Aorta (tissue), 5 donors: ENCODE measurements around the gene TSC22D3. TPM values are rescaled to one million over a fixed set of nuclear protein-coding genes. Genes with fewer than 3 reads are reported as not detected.

Experiments used
- ATAC-seq: fragments of 200-7000 bp; cut with Tn5 transposase; one replicate; pipeline ENCODE4 v1.9.1; 2022; ENCODE audit warnings: moderate library complexity; ENCODE audit not compliant: low FRiP score
- DNase-seq, 2 donors: peaks; one replicate each; pipeline ENCODE4 v3.0.0-alpha.2; 2020
- H3K27ac ChIP-seq, 2 donors: one replicate each; pipeline ENCODE4 v1.5.1; 2013; ENCODE audit warnings: low read length in 2 of 2, mild to moderate bottlenecking in 2 of 2, moderate library complexity in 2 of 2, control low read depth in 1 of 2, inconsistent platforms in 1 of 2, low read depth in 1 of 2
- H3K27me3 ChIP-seq, 2 donors: one replicate each; pipeline ENCODE4 v1.6.1; 2013; ENCODE audit warnings: control low read depth in 1 of 2, low read length in 1 of 2, mild to moderate bottlenecking in 1 of 2, moderate library complexity in 1 of 2; ENCODE audit not compliant: insufficient read depth in 2 of 2, control insufficient read depth in 1 of 2
- H3K36me3 ChIP-seq, 2 donors: one replicate each; pipeline ENCODE4 v1.6.1; 2013; ENCODE audit warnings: control low read depth in 1 of 2, low read length in 1 of 2, mild to moderate bottlenecking in 1 of 2; ENCODE audit not compliant: insufficient read depth in 2 of 2, control insufficient read depth in 1 of 2
- H3K4me1 ChIP-seq, 2 donors: one replicate each; pipeline ENCODE4 v1.6.1; 2013; ENCODE audit warnings: low read length in 2 of 2, control low read depth in 1 of 2, mild to moderate bottlenecking in 1 of 2, moderate library complexity in 1 of 2; ENCODE audit not compliant: insufficient read depth in 2 of 2, control insufficient read depth in 1 of 2
- H3K4me3 ChIP-seq, 2 donors: one replicate each; pipeline ENCODE4 v1.5.1; 2013; ENCODE audit warnings: low read length in 2 of 2, control low read depth in 1 of 2, mild to moderate bottlenecking in 1 of 2
- H3K9me3 ChIP-seq: one replicate; pipeline ENCODE4 v1.6.1; 2013; ENCODE audit warnings: mild to moderate bottlenecking, low read length; ENCODE audit not compliant: control insufficient read depth
- WGBS, 2 donors: extraction: QIAGEN DNeasy Blood & Tissue Kit; methylation state at CpG; one replicate each; pipeline ENCODE4 v1.1.7; 2013; 5-methylcytosine and 5-hydroxymethylcytosine counted together
- intact Hi-C, 2 donors: fragments of 100-400 bp; cut with DNase I; formaldehyde crosslinking; loops; one replicate each; pipeline versions ENCODE4 v1.14.2 to v1.15.0; 2022
- polyA plus RNA-seq, 2 donors: library from polyadenylated mRNA; stranded (reverse); fragments of 200-250 nt; gene quantifications; one replicate each; pipeline ENCODE4 v1.2.3, GENCODE V29; 2013
- total RNA-seq, 2 donors: library from RNA; stranded (reverse); fragmentation: NEBNext Ultra II Directional; extraction: Animal tissue kit (Norgen Biotek cat#: 25700); gene quantifications; one replicate each; pipeline ENCODE4 v1.2.1, GENCODE V29; 2021
- donor health status: healthy with polysubstance abuse.
- donor health status: Bipolar disorder and iron deficiency.
- donor health status: DM: no; HTN: no; CAD: no.
- donor health status: DM: no; HTN: no; CAD: no.
- donor health status: DM: yes; HTN: yes; CAD: no.

The TSC22D3 gene
- total and polyA plus RNA-seq, 4 donors: 92.1 to 277 (median 246) TPM

DNA sequence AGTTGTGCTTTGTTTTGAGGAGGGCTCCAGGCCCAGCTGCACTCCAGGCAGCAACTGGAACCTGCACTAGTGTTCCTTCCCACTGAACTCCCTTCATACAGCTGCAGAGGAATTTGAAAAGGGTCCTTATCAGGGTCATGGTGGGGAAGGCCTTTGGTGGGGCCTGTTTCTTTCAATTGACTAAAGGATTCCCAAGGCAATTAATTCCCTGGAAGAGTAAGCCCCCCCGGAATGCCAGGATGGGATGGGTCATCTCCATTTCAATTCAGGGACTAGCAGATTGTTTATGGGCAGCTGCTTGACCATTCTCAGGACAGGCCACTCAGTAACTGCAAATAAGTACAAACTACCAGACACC, 45.3 kb downstream of the TSC22D3 start:
- DNase-seq: peak in 1 of 2 donors; percentile 24
- no peak overlapping the region for H3K4me3 ChIP-seq
- H3K4me1 ChIP-seq: peaks cover 0 to 5% of the 10 kb centered on the region in 2 donors
- WGBS, 2 donors: 63 to 76% methylated on average over 1 of the region's 1 CpG
- no peaks in the 10 kb centered on the region for H3K9me3 ChIP-seq
- H3K36me3 ChIP-seq: no peaks in the 10 kb centered on the region
- H3K27ac ChIP-seq: peak overlapping the region in 1 of 2 donors; percentile 80
- no peaks in the 10 kb centered on the region for H3K27me3 ChIP-seq
- intact Hi-C loops: no loop called here
- ATAC-seq: no peak

- Histone ChIP-seq H3K4me1 (peaks cover 0 to 5% of the 10 kb centered on the region in 2 donors), H3K36me3 (no peaks in the 10 kb centered on the region), H3K9me3 (no peaks in the 10 kb centered on the region), H3K27me3 (no peaks in the 10 kb centered on the region), H3K27ac (peak overlapping the region in 1 of 2 donors; percentile 80), H3K4me3 (no peak overlapping the region)
- no peak for ATAC-seq
- DNase-seq: peak in 1 of 2 donors; percentile 72
- WGBS, 2 donors: 40 to 51% methylated on average over 8 of the region's 8 CpGs
- intact Hi-C loops: no loop called here
Measured at GRCh38 chrX:107729558-107730297, 45.9 kb downstream of the TSC22D3 start.

GRCh38 chrX:107728371-107729099, 47.1 kb downstream of the TSC22D3 start:
- peaks cover 0 to 5% of the 10 kb centered on the region in 2 donors for H3K4me1 ChIP-seq
- intact Hi-C loops: no loop called here

DNA sequence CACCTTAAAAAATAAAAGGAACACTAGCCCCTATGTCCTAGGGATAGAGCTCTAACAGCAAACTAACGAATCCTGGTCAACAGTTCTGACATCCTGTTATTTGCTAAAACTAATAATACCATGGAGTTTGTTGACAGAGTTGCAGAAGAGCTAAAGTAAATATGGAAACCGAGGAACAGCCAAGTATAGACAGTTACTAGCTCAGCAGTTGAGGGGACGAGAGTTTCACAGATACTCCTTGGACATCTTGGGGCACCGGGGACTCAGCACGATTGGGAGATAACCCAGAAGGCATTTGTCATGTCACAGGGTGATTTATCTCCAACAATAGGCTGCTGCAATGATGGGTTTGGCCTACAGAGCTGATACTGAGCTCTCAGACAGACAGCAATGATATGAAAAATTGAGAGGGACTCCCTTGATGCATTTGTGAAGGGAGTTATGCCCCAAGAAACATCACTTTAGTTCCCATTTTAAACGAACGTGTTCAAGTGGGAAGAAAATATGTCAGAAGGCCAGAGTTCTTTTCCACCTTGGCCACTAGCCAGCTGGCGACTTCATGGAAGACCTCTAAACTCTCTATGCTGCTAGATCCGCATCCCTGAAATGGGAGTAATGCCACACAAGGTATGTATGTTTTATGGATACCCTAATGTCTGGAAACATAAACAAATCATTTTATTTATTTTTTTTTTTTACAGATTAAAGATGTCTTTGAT, 48.6 kb downstream of the TSC22D3 start:
- DNase-seq (peak in 1 of 2 donors; percentile 60), ATAC-seq (no peak)
- 60 to 62% methylated on average over 9 of the region's 9 CpGs for WGBS, 2 donors
- Histone ChIP-seq H3K9me3 (no peaks in the 10 kb centered on the region), H3K36me3 (no peaks in the 10 kb centered on the region), H3K27me3 (no peaks in the 10 kb centered on the region), H3K4me1 (peaks cover 0 to 5% of the 10 kb centered on the region in 2 donors), H3K27ac (no peak overlapping the region), H3K4me3 (no peak overlapping the region)
- intact Hi-C loops: no loop called here

More at GRCh38 chrX:107728371-107729099, 47.1 kb downstream of the TSC22D3 start:
- no peaks in the 10 kb centered on the region for H3K36me3 ChIP-seq
- H3K4me3 ChIP-seq: no peak overlapping the region
- no peaks in the 10 kb centered on the region for H3K9me3 ChIP-seq
- ATAC-seq: no peak
- WGBS, 2 donors: 61 to 62% methylated on average over 4 of the region's 4 CpGs
- H3K27me3 ChIP-seq: no peaks in the 10 kb centered on the region
- peak overlapping the region in 1 of 2 donors; percentile 80 for H3K27ac ChIP-seq
- peak in 1 of 2 donors; percentile 30 for DNase-seq

- ATAC-seq: no peak
- Histone ChIP-seq H3K4me3 (no peak overlapping the region), H3K4me1 (peaks cover 0 to 5% of the 10 kb centered on the region in 2 donors), H3K9me3 (no peaks in the 10 kb centered on the region), H3K27me3 (no peaks in the 10 kb centered on the region), H3K27ac (no peak overlapping the region), H3K36me3 (no peaks in the 10 kb centered on the region)
- peak in 1 of 2 donors; percentile 6 for DNase-seq
- 78 to 92% methylated on average over 9 of the region's 9 CpGs for WGBS, 2 donors
- intact Hi-C loops: no loop called here
Measured at GRCh38 chrX:107725761-107726555, 49.6 kb downstream of the TSC22D3 start.

DNA sequence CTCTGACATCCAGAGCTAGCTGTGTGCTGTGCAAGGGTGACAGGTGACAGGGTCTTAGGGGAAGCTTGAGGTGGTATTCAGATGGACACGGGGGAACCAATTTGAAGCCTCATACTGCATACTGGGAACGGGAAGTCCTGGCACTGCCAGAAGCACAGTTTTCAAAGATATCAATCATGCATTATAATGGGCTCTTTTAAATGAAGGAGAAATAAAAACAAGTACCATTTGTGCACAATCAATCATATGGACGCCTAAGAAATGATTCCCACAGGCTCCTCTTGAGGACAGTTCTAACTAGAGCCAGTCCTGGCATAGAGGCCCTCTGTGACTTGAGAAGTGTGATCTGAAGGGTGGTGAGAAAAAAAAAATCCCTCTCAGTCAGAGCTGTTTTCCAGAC, 50.9 kb downstream of the TSC22D3 start:
- Histone ChIP-seq H3K27ac (no peak overlapping the region), H3K9me3 (no peaks in the 10 kb centered on the region), H3K27me3 (no peaks in the 10 kb centered on the region), H3K4me3 (no peak overlapping the region), H3K36me3 (no peaks in the 10 kb centered on the region), H3K4me1 (peaks cover 0 to 2% of the 10 kb centered on the region in 2 donors)
- whole genome bisulfite sequencing, 2 donors: 72 to 92% methylated on average over 3 of the region's 3 CpGs
- intact Hi-C loops: no loop called here
- ATAC-seq (no peak), DNase-seq (no peak)

- 40 to 62% methylated on average over 4 of the region's 4 CpGs for WGBS, 2 donors
- ATAC-seq: no peak
- Histone ChIP-seq H3K36me3 (no peaks in the 10 kb centered on the region), H3K4me3 (no peak overlapping the region), H3K27ac (no peak overlapping the region), H3K9me3 (no peaks in the 10 kb centered on the region), H3K27me3 (no peaks in the 10 kb centered on the region), H3K4me1 (peaks cover 0 to 2% of the 10 kb centered on the region in 2 donors)
- no peak for DNase-seq
- intact Hi-C loops: no loop called here
Measured at GRCh38 chrX:107723511-107723910, 52.1 kb downstream of the TSC22D3 start.
